HepG2 (cell line): ENCODE measurements around the gene FBH1. TPM values are rescaled to one million over a fixed set of nuclear protein-coding genes. Genes with fewer than 3 reads are reported as not detected.

ENCODE experiments used
- BORCS8-MEF2B ChIP-seq: sonication (generic); formaldehyde crosslinking; IDR thresholded peaks from 2 replicates; pipeline ENCODE4 v1.8.0; 2022; ENCODE audit warnings: mild to moderate bottlenecking, missing genetic modification reagents
- CBX5 ChIP-seq: sonication (generic); formaldehyde crosslinking; IDR thresholded peaks from 2 replicates; pipeline ENCODE4 v1.4.0; 2020; ENCODE audit warnings: missing genetic modification reagents, borderline replicate concordance
- GABPB1 ChIP-seq: IDR thresholded peaks from 2 replicates; pipeline ENCODE4 v1.6.1; 2016; ENCODE audit warnings: mild to moderate bottlenecking, missing genetic modification reagents, moderate library complexity, missing compliant biosample characterization
- GFI1 ChIP-seq: sonication (generic); formaldehyde crosslinking; IDR thresholded peaks from 2 replicates; pipeline ENCODE4 v1.5.0; 2020; ENCODE audit warnings: missing genetic modification reagents, mild to moderate bottlenecking, borderline replicate concordance
- HMG20A ChIP-seq: IDR thresholded peaks from 2 replicates; pipeline ENCODE4 v1.6.1; 2016; ENCODE audit warnings: borderline replicate concordance
- HMGA1 ChIP-seq: sonication (generic); formaldehyde crosslinking; conservative IDR thresholded peaks from 2 replicates; pipeline ENCODE4 v1.4.0; 2020; ENCODE audit warnings: missing genetic modification reagents
- TAF1 ChIP-seq: sonication (generic); formaldehyde crosslinking; IDR thresholded peaks from 2 replicates; pipeline ENCODE4 v1.4.0; 2020; ENCODE audit warnings: missing genetic modification reagents
- TCF12 ChIP-seq, 2 experiments: fragments of 450-650 bp in 1 of 2; sonication (generic) in 1 of 2; formaldehyde crosslinking in 1 of 2; IDR thresholded peaks; 2 replicates each; pipeline versions ENCODE4 v1.6.1 to v1.8.0; 2017 to 2022; ENCODE audit warnings: antibody characterized with exemption in 1 of 2, mild to moderate bottlenecking in 1 of 2, missing genetic modification reagents in 1 of 2, moderate library complexity in 1 of 2
- TEAD2 ChIP-seq: sonication (generic); formaldehyde crosslinking; IDR thresholded peaks from 2 replicates; pipeline ENCODE4 v1.9.0; 2021; ENCODE audit warnings: missing genetic modification reagents
- WIZ ChIP-seq: sonication (generic); formaldehyde crosslinking; IDR thresholded peaks from 2 replicates; pipeline ENCODE4 v1.5.1; 2020; ENCODE audit warnings: mild to moderate bottlenecking, missing genetic modification reagents
- ZNF292 ChIP-seq: sonication (generic); formaldehyde crosslinking; IDR thresholded peaks from 2 replicates; pipeline ENCODE4 v1.8.1; 2022; ENCODE audit warnings: mild to moderate bottlenecking, low read depth, missing genetic modification reagents, borderline replicate concordance
- ZNF501 ChIP-seq: sonication (generic); formaldehyde crosslinking; IDR thresholded peaks from 2 replicates; pipeline ENCODE4 v1.5.1; 2020; ENCODE audit warnings: mild to moderate bottlenecking, moderate library complexity, missing genetic modification reagents
- ZSCAN31 ChIP-seq: sonication (generic); formaldehyde crosslinking; IDR thresholded peaks from 2 replicates; pipeline ENCODE4 v1.5.0; 2020; ENCODE audit warnings: low read depth, mild to moderate bottlenecking, missing genetic modification reagents
- polyA plus RNA-seq, 8 experiments: library from polyadenylated mRNA; depleted of rRNA in 3 of 8; stranded (reverse) in 7 of 8; unstranded in 1 of 8; fragments of >200 nt; fragmentation: Illumina TruSeq in 4 of 8; extraction: Trizol in 4 of 8; gene quantifications; 2 replicates each; pipeline versions ENCODE4 v1.2.1 to v1.2.3, GENCODE V29; 2011 to 2016; ENCODE audit warnings: low read depth in 4 of 8, missing spikeins in 1 of 8, mixed read lengths in 1 of 8; ENCODE audit not compliant: insufficient read depth in 1 of 8
- total RNA-seq, 5 experiments: library from RNA; depleted of rRNA; stranded (reverse); fragments of >200 nt; fragmentation: Illumina TruSeq; extraction: Trizol; gene quantifications; 2 replicates each; pipeline ENCODE4 v1.2.3, GENCODE V29; 2016; ENCODE audit warnings: low read depth in 1 of 5
- TF ChIP-seq, protein P1 (sequence below): sonication (generic); formaldehyde crosslinking; IDR thresholded peaks from 2 replicates; pipeline ENCODE4 v1.4.0; 2020; ENCODE audit warnings: missing genetic modification reagents
- TF ChIP-seq, protein P2 (sequence below): sonication (generic); formaldehyde crosslinking; IDR thresholded peaks from 2 replicates; pipeline ENCODE4 v1.9.0; 2021; ENCODE audit warnings: mild to moderate bottlenecking, missing genetic modification reagents
- TF ChIP-seq, protein P3 (sequence below): sonication (generic); formaldehyde crosslinking; IDR thresholded peaks from 2 replicates; pipeline ENCODE4 v1.9.0; 2022; ENCODE audit warnings: low read depth, missing genetic modification reagents
- TF ChIP-seq, protein P4 (sequence below): sonication (generic); formaldehyde crosslinking; IDR thresholded peaks from 2 replicates; pipeline ENCODE4 v1.8.1; 2023; ENCODE audit warnings: missing genetic modification reagents, inconsistent platforms, borderline replicate concordance

Gene FBH1
- total and polyA plus RNA-seq, 2 of the 13 experiments (the other 11 are each of a cell fraction or from before 2014, with no cell fraction given), result 48.8 to 60.3 TPM

DNA sequence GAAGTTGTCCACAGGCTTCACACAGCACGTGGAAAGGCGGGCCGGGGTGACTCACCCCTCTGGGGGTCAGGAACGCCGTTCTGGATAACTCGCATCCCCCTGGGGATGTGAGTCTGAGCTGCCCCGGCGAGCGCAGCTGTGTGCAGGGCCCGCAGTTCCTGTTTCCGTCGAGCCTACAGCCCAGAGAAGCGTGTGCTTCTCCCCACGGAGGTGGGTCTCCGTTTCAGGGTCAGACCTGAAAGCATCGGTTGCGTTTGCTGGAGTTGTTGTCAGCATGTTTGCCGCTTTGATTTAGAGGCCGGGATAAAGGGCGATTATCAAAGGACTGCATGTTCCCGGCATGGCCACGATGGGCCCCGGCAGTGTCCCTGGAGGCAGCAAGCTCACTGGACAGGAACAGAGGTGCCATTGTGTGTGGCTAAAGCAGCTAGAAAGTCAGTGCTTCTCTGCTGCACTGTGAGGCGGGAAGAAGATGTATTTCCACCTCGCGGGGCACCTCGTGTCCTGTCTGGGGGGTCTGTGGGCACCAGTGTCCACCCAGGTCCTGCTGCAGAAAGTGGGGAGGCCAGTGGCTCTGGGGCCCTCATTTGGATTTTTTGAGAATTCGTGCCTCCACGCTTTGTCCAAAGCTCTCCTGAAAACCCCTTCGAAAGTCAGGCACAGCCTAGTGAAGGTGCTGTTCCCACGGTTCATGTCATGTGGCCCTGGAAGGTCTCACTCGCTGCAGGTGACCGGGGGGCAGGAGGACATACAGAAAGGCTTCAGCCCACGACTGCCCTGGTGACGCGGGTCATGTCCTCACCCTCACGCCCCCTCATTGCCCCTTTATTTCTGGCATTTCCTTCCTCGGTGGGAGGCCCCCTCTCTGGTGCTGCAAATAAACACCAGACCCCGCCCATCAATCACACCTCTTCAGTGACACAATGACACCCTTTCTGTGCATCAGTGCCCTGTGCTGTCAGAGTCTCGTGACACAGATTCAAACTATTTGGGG lies 49.4 kb upstream of the FBH1 start (continued):
- TF ChIP-seq, protein P1, sequence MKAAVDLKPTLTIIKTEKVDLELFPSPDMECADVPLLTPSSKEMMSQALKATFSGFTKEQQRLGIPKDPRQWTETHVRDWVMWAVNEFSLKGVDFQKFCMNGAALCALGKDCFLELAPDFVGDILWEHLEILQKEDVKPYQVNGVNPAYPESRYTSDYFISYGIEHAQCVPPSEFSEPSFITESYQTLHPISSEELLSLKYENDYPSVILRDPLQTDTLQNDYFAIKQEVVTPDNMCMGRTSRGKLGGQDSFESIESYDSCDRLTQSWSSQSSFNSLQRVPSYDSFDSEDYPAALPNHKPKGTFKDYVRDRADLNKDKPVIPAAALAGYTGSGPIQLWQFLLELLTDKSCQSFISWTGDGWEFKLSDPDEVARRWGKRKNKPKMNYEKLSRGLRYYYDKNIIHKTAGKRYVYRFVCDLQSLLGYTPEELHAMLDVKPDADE (CRISPR knock-in tag), result no peak; the same call in 1 of the 2 replicates
- TF ChIP-seq HMG20A (CRISPR knock-in tag) (peak; percentile 62; the same call in 1 of the 2 replicates), GABPB1 (CRISPR knock-in tag) (peak; percentile 72), TEAD2 (CRISPR knock-in tag) (no peak), CBX5 (CRISPR knock-in tag) (no peak), HMGA1 (CRISPR knock-in tag) (no peak), ZSCAN31 (CRISPR knock-in tag) (no peak), TCF12 (IDR thresholded peaks at IDR 0.05) (no peak), TCF12 (CRISPR knock-in tag; IDR thresholded peaks at IDR 0.05) (no peak), BORCS8-MEF2B (CRISPR knock-in tag) (no peak), TAF1 (CRISPR knock-in tag) (peak; percentile 46), WIZ (CRISPR knock-in tag) (no peak), ZNF292 (CRISPR knock-in tag) (peak; percentile 86; the same call in 1 of the 2 replicates), GFI1 (CRISPR knock-in tag) (peak; percentile 23; the same call in 1 of the 2 replicates), ZNF501 (peak; percentile 33; the same call in 1 of the 2 replicates)
- TF ChIP-seq, protein P2, sequence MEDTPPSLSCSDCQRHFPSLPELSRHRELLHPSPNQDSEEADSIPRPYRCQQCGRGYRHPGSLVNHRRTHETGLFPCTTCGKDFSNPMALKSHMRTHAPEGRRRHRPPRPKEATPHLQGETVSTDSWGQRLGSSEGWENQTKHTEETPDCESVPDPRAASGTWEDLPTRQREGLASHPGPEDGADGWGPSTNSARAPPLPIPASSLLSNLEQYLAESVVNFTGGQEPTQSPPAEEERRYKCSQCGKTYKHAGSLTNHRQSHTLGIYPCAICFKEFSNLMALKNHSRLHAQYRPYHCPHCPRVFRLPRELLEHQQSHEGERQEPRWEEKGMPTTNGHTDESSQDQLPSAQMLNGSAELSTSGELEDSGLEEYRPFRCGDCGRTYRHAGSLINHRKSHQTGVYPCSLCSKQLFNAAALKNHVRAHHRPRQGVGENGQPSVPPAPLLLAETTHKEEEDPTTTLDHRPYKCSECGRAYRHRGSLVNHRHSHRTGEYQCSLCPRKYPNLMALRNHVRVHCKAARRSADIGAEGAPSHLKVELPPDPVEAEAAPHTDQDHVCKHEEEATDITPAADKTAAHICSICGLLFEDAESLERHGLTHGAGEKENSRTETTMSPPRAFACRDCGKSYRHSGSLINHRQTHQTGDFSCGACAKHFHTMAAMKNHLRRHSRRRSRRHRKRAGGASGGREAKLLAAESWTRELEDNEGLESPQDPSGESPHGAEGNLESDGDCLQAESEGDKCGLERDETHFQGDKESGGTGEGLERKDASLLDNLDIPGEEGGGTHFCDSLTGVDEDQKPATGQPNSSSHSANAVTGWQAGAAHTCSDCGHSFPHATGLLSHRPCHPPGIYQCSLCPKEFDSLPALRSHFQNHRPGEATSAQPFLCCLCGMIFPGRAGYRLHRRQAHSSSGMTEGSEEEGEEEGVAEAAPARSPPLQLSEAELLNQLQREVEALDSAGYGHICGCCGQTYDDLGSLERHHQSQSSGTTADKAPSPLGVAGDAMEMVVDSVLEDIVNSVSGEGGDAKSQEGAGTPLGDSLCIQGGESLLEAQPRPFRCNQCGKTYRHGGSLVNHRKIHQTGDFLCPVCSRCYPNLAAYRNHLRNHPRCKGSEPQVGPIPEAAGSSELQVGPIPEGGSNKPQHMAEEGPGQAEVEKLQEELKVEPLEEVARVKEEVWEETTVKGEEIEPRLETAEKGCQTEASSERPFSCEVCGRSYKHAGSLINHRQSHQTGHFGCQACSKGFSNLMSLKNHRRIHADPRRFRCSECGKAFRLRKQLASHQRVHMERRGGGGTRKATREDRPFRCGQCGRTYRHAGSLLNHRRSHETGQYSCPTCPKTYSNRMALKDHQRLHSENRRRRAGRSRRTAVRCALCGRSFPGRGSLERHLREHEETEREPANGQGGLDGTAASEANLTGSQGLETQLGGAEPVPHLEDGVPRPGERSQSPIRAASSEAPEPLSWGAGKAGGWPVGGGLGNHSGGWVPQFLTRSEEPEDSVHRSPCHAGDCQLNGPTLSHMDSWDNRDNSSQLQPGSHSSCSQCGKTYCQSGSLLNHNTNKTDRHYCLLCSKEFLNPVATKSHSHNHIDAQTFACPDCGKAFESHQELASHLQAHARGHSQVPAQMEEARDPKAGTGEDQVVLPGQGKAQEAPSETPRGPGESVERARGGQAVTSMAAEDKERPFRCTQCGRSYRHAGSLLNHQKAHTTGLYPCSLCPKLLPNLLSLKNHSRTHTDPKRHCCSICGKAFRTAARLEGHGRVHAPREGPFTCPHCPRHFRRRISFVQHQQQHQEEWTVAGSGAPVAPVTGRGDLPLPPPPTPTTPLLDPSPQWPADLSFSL (CRISPR knock-in tag), result peak; percentile 11; the same call in 1 of the 2 replicates
- TF ChIP-seq, protein P3, sequence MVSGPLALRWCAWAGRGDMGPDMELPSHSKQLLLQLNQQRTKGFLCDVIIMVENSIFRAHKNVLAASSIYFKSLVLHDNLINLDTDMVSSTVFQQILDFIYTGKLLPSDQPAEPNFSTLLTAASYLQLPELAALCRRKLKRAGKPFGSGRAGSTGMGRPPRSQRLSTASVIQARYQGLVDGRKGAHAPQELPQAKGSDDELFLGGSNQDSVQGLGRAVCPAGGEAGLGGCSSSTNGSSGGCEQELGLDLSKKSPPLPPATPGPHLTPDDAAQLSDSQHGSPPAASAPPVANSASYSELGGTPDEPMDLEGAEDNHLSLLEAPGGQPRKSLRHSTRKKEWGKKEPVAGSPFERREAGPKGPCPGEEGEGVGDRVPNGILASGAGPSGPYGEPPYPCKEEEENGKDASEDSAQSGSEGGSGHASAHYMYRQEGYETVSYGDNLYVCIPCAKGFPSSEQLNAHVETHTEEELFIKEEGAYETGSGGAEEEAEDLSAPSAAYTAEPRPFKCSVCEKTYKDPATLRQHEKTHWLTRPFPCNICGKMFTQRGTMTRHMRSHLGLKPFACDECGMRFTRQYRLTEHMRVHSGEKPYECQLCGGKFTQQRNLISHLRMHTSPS (CRISPR knock-in tag), result no peak
- TF ChIP-seq, protein P4, sequence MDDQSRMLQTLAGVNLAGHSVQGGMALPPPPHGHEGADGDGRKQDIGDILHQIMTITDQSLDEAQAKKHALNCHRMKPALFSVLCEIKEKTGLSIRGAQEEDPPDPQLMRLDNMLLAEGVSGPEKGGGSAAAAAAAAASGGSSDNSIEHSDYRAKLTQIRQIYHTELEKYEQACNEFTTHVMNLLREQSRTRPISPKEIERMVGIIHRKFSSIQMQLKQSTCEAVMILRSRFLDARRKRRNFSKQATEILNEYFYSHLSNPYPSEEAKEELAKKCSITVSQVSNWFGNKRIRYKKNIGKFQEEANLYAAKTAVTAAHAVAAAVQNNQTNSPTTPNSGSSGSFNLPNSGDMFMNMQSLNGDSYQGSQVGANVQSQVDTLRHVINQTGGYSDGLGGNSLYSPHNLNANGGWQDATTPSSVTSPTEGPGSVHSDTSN (CRISPR knock-in tag), result no peak
